T-helper 1 cell (primary cell): ENCODE data around the gene OR51B5.
"Not testable (repeated sequence)": the region's sequence is repeated elsewhere in the genome, so short reads cannot be mapped to it uniquely, and the experiment has no call there.

Experiments
- DNase-seq, 5 donors: peaks; one replicate each; pipeline ENCODE4 v3.0.0-alpha.2; 2012 to 2020

Gene OR51B5

DNA sequence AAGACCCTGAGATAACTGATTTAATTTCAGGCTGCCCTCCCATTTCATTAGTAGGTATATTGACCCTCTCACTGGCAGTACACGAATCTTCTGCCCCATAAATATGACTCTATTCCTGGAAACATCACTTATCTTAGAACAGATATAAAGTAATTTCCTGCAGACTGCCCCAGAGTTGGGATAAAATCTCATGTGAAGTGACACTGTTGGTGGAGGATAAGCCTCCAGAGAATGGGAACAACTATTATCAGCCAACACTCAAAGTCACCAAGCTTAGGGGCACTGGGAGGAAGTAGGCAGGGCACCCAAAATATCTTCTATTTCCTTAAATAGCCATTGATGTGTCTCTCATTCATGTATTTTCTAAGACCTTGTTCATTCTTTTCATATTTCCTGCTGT, 8.2 kb downstream of the OR51B5 start:
- DNase-seq = no peak

DNA sequence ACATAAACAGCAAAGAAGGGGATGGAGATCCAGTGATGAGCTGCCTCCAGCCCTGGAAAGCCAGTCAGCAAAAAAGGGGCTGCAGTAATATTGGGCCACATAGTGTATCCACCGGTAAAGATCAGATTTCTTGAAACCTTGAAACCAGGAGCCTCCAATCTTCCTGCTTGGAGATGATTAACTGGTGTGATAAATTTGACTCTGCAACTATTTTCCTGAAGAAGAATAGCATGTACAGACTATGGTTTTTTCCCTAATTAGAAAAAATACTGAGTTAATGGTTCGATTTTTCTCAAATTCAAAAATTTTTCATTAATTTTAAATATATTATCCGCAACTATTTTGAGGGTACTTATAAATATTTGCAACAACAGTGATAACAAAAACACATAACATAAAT, 19.1 kb downstream of the OR51B5 start, which contains the start of gene OR51B2:
Gene OR51B2 (minus strand): TSS at position 101 of the 400 bp plus-strand sequence. CDS start 0 bp downstream, at position 101.
- no peak for DNase-seq

DNA sequence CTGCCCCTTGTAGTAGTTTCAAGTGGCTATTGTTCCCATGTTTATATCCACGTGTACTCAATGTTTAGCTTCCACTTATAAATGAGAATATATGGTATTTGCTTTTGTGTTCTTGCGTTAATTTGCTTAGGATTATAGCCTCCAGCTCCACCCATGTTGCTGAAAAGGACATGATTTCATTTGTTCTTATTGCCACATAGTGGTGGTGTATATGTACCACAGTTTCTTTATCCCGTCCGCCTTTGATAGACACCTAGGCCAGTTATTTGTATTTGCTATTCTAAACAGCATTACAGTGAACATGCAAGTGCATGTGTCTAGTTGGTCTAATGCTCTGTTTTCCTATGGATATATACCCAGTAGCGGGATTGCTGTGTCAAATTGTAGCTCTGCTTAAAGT, 26.0 kb downstream of the OR51B5 start:
- no peak for DNase-seq

DNA sequence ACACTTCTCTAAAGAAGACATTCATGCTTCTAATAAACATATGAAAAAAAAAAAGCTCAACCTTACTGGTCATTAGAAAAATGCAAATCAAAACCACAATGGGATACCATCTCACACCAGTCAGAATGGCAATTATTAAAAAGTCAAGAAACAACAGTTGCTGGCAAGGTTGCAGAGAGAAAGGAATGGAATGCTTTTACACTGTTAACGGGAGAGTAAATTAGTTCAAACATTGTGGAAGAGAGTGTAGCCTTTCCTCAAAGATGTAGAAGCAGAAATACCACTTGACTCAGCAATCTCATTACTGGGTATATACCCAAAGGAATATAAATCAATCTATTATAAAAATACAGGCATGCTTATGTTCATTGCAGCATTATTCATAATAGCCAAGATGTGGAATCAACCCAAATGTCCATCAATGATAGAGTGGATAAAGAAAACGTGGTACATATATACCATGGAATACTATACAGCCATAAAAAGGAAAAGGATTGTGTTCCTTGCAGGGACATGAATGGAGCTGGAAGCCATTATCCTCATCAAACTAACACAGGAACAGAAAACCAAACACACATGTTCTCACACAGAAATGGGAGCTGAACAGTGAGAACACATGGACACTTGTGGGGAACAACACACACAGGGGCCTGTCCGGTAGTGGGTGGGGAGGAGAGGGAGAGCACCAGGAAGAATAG, 29.8 kb downstream of the OR51B5 start:
- not testable (repeated sequence) for DNase-seq

DNA sequence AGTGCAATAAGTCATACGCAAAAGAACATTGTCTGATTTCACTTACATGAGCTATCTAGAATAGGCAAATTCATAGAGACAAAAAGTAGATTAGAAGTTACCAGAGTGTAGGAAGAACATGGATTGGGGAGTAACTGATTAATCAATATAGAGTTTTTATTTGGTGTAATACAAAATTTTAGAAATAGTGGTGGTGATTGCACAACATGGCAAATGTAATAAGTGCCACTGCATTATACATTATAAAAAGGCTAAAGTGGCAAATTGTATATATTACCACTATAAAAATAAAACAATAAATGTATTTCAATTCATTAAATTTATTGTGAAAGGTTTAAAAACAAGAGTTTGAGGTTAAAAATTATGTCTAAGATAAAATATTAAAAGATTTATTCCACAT, 32.9 kb downstream of the OR51B5 start:
- DNase-seq = no peak

DNA sequence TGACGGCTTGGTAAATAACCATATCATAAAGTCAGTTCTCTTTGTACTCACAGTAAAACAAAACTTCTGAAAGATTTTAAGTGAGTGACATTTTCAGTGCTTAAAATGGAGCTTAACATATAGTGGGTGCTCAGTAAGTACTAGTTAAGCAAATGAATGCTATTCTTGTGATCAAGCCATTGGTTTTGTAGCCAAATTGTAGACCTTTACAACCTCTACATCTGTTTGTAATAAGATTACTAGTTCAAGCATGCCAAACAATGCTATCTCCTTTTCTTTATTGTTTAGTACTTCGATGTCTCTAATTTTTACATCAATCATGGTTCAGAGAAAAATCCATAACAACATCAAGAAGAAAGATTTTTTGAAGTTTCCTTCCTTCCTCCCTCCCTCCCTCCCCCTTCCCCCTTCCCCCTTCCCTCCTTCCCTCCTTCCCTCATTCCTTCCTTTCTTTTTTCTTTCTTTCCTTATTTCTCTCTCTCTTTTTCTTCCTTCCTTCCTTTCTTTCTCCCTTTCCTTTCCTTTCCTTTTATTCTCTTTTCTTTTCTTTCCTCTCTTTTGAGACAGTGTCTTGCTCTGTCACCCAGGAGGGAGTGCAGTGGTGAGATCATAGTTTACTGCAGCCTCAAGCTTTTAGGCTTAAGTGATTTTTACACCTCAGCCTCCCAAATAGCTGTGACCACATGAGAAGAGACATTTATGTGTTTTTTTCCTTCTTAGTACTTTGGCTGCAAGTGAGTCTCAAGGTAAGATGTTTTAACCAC, 35.9 kb downstream of the OR51B5 start:
- no peak for DNase-seq

DNA sequence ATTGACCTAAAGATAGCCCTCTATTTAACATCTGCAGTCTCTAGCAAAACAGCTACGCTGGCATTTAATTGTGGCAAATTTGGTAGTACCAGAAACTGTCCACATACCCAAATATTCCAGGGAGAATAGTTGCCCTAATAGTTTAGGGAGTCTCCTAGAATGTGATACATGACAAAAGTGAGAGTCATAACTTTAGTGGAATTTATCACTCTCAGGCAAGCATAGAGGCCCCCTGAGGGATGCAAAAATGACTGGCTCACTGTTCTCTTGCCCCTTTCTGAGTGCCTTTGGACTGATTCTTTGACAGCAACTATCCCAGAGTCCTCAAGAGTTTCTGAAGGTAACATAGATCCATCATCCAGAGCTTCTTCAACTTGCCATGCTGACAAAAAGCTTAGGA, 39.3 kb downstream of the OR51B5 start:
- no peak for DNase-seq

DNA sequence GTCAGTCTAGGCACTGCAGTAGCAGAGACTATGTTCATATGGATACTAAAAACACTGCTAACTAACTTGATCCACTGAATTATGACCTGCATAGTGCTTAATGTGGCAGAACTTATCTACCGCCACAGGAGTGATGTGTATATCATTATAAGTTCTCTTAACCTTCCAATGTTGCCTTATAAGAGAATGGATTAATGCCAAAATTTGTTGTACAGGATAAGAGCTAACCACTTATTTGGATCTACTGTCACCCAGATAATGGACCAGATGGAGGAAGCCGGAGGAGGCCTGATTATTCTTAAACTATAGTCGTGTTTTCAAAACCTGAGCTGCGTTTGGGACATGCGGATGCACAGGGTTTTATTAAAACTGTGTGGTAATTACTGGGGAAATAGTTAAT, 39.7 kb downstream of the OR51B5 start:
- no peak for DNase-seq

DNA sequence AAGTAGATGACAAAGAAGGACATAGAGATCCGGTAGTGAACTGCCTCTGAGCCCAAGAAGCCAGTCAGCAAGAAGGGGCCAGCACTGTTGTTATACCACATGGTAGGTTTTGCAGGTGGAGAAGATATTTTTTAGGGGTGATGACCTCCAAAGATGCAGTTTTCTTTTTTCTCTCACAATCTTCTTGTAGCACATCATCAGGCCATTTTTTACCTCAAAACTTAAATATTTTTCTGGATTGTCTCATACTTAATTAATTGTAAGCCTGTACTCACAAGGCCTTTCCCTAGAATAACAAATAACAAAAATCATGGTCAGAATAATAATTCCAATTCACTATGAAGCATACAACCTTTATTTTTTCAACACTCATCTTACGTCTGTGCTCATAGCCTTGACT, 41.5 kb downstream of the OR51B5 start, which contains the start of gene OR51B4:
Gene OR51B4 (minus strand): TSS at position 101 of the 400 bp plus-strand sequence. CDS start 0 bp downstream, at position 101.
- DNase-seq = no peak

DNA sequence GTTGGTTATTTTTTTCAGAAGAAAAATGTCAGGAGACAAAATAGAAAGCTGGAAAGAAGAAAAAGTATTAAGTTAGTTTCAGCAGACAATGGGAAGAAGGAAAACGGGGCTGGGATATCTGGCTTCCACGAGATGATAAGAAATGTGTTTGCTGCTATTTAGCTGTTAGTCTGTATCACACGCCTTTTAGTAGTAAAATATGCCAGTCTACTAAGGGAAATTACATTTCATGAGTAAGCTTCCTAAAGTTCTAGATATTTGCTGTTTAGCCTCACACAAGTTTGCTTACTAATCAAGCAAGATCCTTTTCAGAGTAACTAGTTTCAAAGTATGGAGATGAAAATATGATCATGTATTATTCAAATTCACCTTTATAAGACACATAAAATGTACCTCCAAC, 43.1 kb downstream of the OR51B5 start:
- no peak for DNase-seq

DNA sequence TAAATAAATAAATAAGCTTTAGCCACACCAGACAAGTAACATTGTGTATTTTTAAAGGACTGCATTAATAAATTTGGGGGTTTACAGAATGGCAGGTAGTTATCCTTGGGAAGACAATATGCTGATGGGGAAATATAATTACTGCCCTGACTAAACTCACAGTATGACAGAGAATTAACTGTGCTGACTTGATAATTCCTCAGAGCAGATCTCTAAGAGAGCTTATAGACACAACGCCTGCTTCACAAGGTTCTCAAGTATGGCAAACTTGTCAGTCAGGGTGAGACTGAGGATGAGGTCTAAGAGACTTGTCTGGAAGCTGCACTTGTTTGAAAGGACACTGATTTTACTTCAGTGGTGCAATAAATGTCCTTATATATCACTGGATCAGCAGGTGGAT, 44.9 kb downstream of the OR51B5 start:
- DNase-seq = no peak

DNA sequence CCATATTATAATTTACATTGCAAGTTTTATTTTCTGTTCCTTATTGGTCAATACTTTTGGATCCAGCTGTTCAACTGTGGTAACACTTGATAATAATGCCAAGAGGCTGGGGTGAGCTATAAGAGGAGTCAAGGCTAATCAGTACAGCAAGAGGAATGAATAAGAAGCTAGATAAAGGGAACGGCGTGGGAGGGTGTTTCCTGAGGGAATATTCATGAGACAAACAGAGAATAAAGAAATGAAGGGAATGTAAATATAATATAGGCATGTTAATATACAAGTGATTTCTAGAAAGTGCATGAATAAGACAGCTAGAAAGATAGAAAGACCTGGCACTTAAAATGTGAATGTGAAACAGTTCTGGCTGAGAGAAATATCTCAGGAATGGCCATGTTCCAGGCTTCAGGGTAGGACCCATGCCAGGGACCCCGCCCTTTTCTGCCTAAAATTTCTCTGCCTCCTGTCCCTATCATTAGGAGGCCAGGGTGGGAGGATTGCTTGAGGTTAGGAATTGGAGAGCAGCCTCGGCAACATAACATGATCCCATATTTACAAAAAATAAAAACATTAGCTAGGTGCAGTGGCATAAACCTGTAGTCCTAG, 45.5 kb downstream of the OR51B5 start:
- no peak for DNase-seq

DNA sequence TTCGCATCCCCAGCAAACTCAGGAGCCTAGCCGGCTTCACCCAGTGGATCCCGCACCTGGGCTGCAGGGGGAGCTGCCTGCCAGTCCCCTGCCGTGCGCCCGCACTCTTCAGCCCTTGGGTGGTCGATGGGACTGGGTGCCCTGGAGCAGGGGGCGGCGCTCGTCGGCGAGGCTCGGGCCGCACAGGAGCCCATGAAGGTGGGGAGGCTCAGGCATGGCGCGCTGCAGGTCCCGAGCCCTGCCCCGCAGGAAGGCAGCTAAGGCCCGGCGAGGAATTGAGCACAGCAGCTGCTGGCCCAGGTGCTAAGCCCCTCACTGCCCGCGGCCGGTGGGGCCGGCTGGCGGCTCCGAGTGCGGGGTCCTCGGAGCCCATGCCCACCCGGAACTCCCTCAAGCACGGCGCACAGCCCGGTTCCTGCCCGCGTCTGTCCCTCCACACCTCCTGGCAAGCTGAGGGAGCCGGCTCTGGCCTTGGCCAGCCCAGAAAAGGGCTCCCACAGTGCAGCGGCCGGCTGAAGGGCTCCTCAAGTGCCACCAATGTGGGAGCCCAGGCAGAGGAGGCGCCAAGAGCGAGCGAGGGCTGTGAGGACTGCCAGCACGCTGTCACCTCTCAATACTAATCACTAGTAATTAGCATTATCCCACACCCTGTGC, 48.9 kb downstream of the OR51B5 start:
- DNase-seq = not testable (repeated sequence)

DNA sequence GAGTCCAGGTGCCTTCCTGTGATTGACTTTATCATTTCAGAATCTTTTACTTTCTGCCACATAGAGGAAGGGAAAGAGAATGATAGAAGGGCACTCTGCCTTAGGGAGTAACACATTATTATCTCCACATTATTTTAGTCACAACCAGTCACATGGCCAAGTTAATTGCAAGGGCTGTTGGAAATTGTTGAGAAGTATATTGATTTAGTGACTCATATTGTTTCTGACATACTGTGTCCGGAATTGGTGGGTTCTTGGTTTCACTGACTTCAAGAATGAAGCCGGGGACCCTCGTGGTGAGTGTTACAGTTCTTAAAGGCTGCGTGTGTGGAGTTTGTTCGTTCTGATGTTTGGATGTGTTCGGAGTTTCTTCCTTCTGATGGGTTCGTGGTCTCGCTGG, 50.3 kb downstream of the OR51B5 start:
- DNase-seq = no peak
